HEK293T (cell line): Measurements from ENCODE around the gene RBM20.

ENCODE experiments used
- ARNT ChIP-seq: fragments of 450-650 bp; IDR thresholded peaks from 2 replicates; pipeline ENCODE4 v1.6.1; 2017; ENCODE audit warnings: mild to moderate bottlenecking
- BHLHE40 ChIP-seq: fragments of 450-650 bp; IDR thresholded peaks from 2 replicates; pipeline ENCODE4 v1.6.1; 2016; ENCODE audit warnings: mild to moderate bottlenecking, moderate library complexity, borderline replicate concordance
- CTBP1 ChIP-seq: fragments of 450-650 bp; IDR thresholded peaks from 2 replicates; pipeline ENCODE4 v1.6.1; 2016; ENCODE audit warnings: borderline replicate concordance
- ELF4 ChIP-seq: fragments of 450-650 bp; IDR thresholded peaks from 2 replicates; pipeline ENCODE4 v1.6.1; 2017; ENCODE audit warnings: antibody characterized with exemption
- FOXK2 ChIP-seq: fragments of 450-650 bp; IDR thresholded peaks from 2 replicates; pipeline ENCODE4 v1.6.1; 2016; ENCODE audit warnings: mild to moderate bottlenecking
- FOXM1 ChIP-seq: fragments of 450-650 bp; IDR thresholded peaks from 2 replicates; pipeline ENCODE4 v1.6.1; 2017; ENCODE audit warnings: mild to moderate bottlenecking, borderline replicate concordance
- L3MBTL2 ChIP-seq: fragments of 450-650 bp; conservative IDR thresholded peaks from 2 replicates; pipeline ENCODE4 v1.6.1; 2016; ENCODE audit warnings: mild to moderate bottlenecking
- SP1 ChIP-seq: fragments of 450-650 bp; IDR thresholded peaks from 2 replicates; pipeline ENCODE4 v1.6.1; 2017
- SUZ12 ChIP-seq: fragments of 450-650 bp; IDR thresholded peaks from 2 replicates; pipeline ENCODE4 v1.6.1; 2016; ENCODE audit warnings: mild to moderate bottlenecking
- TARDBP ChIP-seq: fragments of 450-650 bp; IDR thresholded peaks from 2 replicates; pipeline ENCODE4 v1.6.1; 2016

- TF ChIP-seq FOXM1 (no peak), ELF4 (no peak), SP1 (no peak), TARDBP (no peak), ARNT (no peak), CTBP1 (no peak), FOXK2 (no peak), L3MBTL2 (no peak), BHLHE40 (no peak), SUZ12 (no peak)
These were observed 51.4 kb downstream of the RBM20 start for GRCh38 chr10:110695539-110695886.
